Type B pancreatic cell (in vitro differentiated cells): ENCODE measurements around the gene DCC. TPM values are rescaled to one million over a fixed set of nuclear protein-coding genes. Genes with fewer than 3 reads are reported as not detected.

ENCODE experiments used
- DNase-seq: peaks from one replicate; pipeline ENCODE4 v3.0.0; 2021; ENCODE audit warnings: mixed read lengths; ENCODE audit not compliant: unreplicated experiment; ENCODE audit errors: extremely low spot score
- H3K27ac Mint-ChIP-seq: 2 replicates; pipeline ENCODE4 v1.8.0; 2021; ENCODE audit warnings: mild to moderate bottlenecking, mixed read lengths
- H3K27me3 Mint-ChIP-seq: 2 replicates; pipeline ENCODE4 v1.8.0; 2021; ENCODE audit warnings: mixed read lengths
- H3K36me3 Mint-ChIP-seq: 2 replicates; pipeline ENCODE4 v1.8.0; 2021; ENCODE audit warnings: mixed read lengths
- H3K4me1 Mint-ChIP-seq: one replicate; pipeline ENCODE4 v1.8.0; 2021; ENCODE audit warnings: mixed read lengths; ENCODE audit not compliant: unreplicated experiment
- H3K4me3 Mint-ChIP-seq: 2 replicates; pipeline ENCODE4 v1.8.0; 2021; ENCODE audit warnings: mild to moderate bottlenecking, mixed read lengths
- H3K9me3 Mint-ChIP-seq: 2 replicates; pipeline ENCODE4 v1.8.0; 2021; ENCODE audit warnings: mixed read lengths
- CTCF ChIP-seq: fragments of 200-600 bp; sonication (generic); conservative IDR thresholded peaks from 2 replicates; pipeline ENCODE4 v1.5.0; 2021; ENCODE audit warnings: antibody characterized with exemption, mild to moderate bottlenecking
- total RNA-seq: library from RNA; stranded (reverse); gene quantifications from 2 replicates; pipeline ENCODE4 v1.2.1, GENCODE V29; 2021; ENCODE audit warnings: low replicate concordance

Gene DCC
- total RNA-seq, 1 donor from 2014 or later = 11.6 TPM

- no peaks in the 10 kb centered on the region for H3K27me3 Mint-ChIP-seq
- no peak overlapping the region for H3K4me3 Mint-ChIP-seq
- peaks cover 10% of the 10 kb centered on the region for H3K4me1 Mint-ChIP-seq
These were observed 112.4 kb downstream of the DCC start for GRCh38 chr18:52452427-52452826.

GRCh38 chr18:52459890-52460289, 119.9 kb downstream of the DCC start:
- no peaks in the 10 kb centered on the region for H3K9me3 Mint-ChIP-seq
- H3K36me3 Mint-ChIP-seq = no peaks in the 10 kb centered on the region
- DNase-seq = no peak
- H3K4me1 Mint-ChIP-seq = no peaks in the 10 kb centered on the region
- no peak for TF ChIP-seq CTCF
- H3K4me3 Mint-ChIP-seq = no peak overlapping the region
- H3K27ac Mint-ChIP-seq = no peak overlapping the region
- H3K27me3 Mint-ChIP-seq = peaks cover 4% of the 10 kb centered on the region

More at GRCh38 chr18:52452427-52452826, 112.4 kb downstream of the DCC start:
- DNase-seq = no peak
- TF ChIP-seq CTCF = no peak
- Mint-ChIP-seq H3K27ac (no peak overlapping the region), H3K36me3 (no peaks in the 10 kb centered on the region), H3K9me3 (no peaks in the 10 kb centered on the region)

- no peak for DNase-seq
- no peak overlapping the region for H3K27ac Mint-ChIP-seq
- no peaks in the 10 kb centered on the region for H3K4me1 Mint-ChIP-seq
- TF ChIP-seq CTCF = no peak
- peaks cover 8% of the 10 kb centered on the region for H3K27me3 Mint-ChIP-seq
- H3K4me3 Mint-ChIP-seq = no peak overlapping the region
- H3K36me3 Mint-ChIP-seq = no peaks in the 10 kb centered on the region
- H3K9me3 Mint-ChIP-seq = no peaks in the 10 kb centered on the region
These were observed 122.9 kb downstream of the DCC start for GRCh38 chr18:52462853-52463252.

- DNase-seq = no peak
- no peaks in the 10 kb centered on the region for H3K4me1 Mint-ChIP-seq
- no peak for TF ChIP-seq CTCF
These were observed 125.4 kb downstream of the DCC start for GRCh38 chr18:52465391-52465790.

GRCh38 chr18:52468496-52468895, 128.5 kb downstream of the DCC start:
- H3K36me3 Mint-ChIP-seq = no peaks in the 10 kb centered on the region
- TF ChIP-seq CTCF = no peak
- no peaks in the 10 kb centered on the region for H3K4me1 Mint-ChIP-seq
- no peak overlapping the region for H3K27ac Mint-ChIP-seq
- H3K9me3 Mint-ChIP-seq = no peaks in the 10 kb centered on the region
- H3K4me3 Mint-ChIP-seq = no peak overlapping the region
- no peak for DNase-seq
- H3K27me3 Mint-ChIP-seq = peaks cover 13% of the 10 kb centered on the region

More at GRCh38 chr18:52465391-52465790, 125.4 kb downstream of the DCC start:
- Mint-ChIP-seq H3K27me3 (peaks cover 8% of the 10 kb centered on the region), H3K27ac (no peak overlapping the region), H3K4me3 (no peak overlapping the region), H3K9me3 (no peaks in the 10 kb centered on the region), H3K36me3 (no peaks in the 10 kb centered on the region)

GRCh38 chr18:52475325-52475724, 135.3 kb downstream of the DCC start:
- Mint-ChIP-seq H3K27me3 (peaks cover 9% of the 10 kb centered on the region), H3K36me3 (no peaks in the 10 kb centered on the region), H3K9me3 (no peaks in the 10 kb centered on the region), H3K4me1 (no peaks in the 10 kb centered on the region), H3K27ac (no peak overlapping the region), H3K4me3 (no peak overlapping the region)
- TF ChIP-seq CTCF = no peak
- no peak for DNase-seq
